HG03460 (cell line): ENCODE measurements around the gene STEAP4.

Source experiments
- ATAC-seq: cut with Tn5 transposase; IDR thresholded peaks from one replicate; pipeline ENCODE4 v1.9.1; 2021; ENCODE audit not compliant: unreplicated experiment

STEAP4 gene

GRCh38 chr7:88314061-88314491, 7.4 kb upstream of the STEAP4 start:
- peak; percentile 70 for ATAC-seq

GRCh38 chr7:88312061-88312663, 5.5 kb upstream of the STEAP4 start:
- ATAC-seq: no peak

GRCh38 chr7:88311675-88312036, 5.0 kb upstream of the STEAP4 start:
- ATAC-seq: no peak

GRCh38 chr7:88310956-88311674, 4.4 kb upstream of the STEAP4 start:
- ATAC-seq: no peak

GRCh38 chr7:88309819-88310218, 3.1 kb upstream of the STEAP4 start:
- ATAC-seq: no peak

GRCh38 chr7:88307823-88308222, 1.1 kb upstream of the STEAP4 start:
- ATAC-seq: no peak

- no peak for ATAC-seq
Measured at GRCh38 chr7:88307412-88307811, 718 bp upstream of the STEAP4 start.

- no peak for ATAC-seq
Measured at GRCh38 chr7:88305044-88305443, 1.6 kb downstream of the STEAP4 start.

- no peak for ATAC-seq
Measured at GRCh38 chr7:88302486-88302885, 4.2 kb downstream of the STEAP4 start.

GRCh38 chr7:88301924-88302323, 4.8 kb downstream of the STEAP4 start:
- ATAC-seq: no peak

GRCh38 chr7:88300401-88300945, 6.2 kb downstream of the STEAP4 start:
- no peak for ATAC-seq

- no peak for ATAC-seq
Measured at GRCh38 chr7:88299126-88299525, 7.6 kb downstream of the STEAP4 start.

- ATAC-seq: no peak
Measured at GRCh38 chr7:88293866-88294265, 12.8 kb downstream of the STEAP4 start.

GRCh38 chr7:88291398-88292173, 15.1 kb downstream of the STEAP4 start:
- ATAC-seq: no peak

- no peak for ATAC-seq
Measured at GRCh38 chr7:88290491-88290890, 16.2 kb downstream of the STEAP4 start.

- no peak for ATAC-seq
Measured at GRCh38 chr7:88289564-88290025, 17.1 kb downstream of the STEAP4 start.

- ATAC-seq: no peak
Measured at GRCh38 chr7:88281749-88282148, 24.9 kb downstream of the STEAP4 start.

GRCh38 chr7:88280801-88281200, 25.9 kb downstream of the STEAP4 start:
- ATAC-seq: no peak

- ATAC-seq: no peak
Measured at GRCh38 chr7:88279323-88279722, 27.4 kb downstream of the STEAP4 start.

GRCh38 chr7:88278881-88279280, 27.8 kb downstream of the STEAP4 start:
- no peak for ATAC-seq

- ATAC-seq: no peak
Measured at GRCh38 chr7:88276605-88277153, 30.0 kb downstream of the STEAP4 start.
